GM21717 (cell line): Measurements from ENCODE around the gene LTBP2.

Source experiments
- ATAC-seq: cut with Tn5 transposase; IDR thresholded peaks from one replicate; pipeline ENCODE4 v1.9.1; 2021; ENCODE audit warnings: mild to moderate bottlenecking, moderate library complexity; ENCODE audit not compliant: unreplicated experiment

Gene LTBP2

DNA sequence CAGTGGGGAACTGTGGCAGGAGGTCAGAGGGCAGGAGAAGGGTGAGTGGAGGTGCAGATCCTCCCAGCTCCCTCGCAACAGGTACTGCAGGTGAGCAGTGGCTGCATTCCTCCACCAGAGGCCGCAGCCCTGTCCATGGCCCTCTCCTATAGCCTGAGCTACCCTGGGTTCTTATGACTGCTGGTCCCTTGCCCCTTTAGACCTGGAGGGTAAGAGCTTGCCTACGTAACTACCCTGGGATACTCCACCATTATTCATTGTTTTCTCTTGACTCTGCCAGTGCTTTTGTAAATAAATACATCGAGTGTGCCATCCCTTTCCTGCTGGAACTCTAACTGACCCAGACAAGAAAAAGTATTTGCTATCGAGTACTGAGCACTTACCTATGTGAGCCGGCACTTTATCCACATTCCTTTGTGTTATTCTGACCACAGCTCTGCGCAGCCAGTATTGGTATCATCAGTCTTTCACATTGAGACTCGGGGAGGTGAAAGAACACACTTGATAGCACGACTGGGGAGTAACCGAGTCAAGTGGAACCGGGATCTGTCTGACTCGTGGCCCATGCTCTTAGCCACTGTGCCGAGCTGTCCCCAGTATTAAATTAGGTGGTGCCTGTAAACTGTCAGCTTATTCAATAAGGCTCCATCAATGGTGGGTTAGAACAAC is 38.5 kb downstream of the LTBP2 start:
- ATAC-seq: no peak

DNA sequence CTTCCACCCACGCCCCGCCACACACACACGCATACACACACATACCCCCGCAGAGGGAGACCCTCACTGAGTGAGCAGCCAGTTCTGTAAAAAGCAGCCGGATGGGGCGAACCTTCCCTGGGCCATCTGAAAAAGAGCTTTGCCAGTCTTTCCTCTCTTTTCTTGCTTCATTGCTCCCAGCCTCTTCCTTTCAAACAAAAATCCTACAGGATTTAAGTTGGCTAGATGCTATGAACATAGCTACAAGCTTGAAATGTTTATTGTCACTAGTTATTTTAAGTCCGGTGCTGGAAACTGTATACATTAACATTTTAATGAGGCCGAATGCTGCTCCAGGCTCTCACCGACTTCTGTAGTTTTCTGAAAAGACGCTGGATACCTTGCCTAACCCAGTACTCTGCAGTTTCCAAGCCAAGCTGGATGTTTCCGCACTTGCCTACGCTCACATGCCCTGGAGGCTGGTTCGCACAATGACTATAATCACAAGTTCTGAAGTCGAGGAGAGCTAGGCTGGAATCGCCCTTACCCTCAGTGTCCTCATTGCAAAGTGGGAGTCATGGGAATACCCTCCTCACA is 39.2 kb downstream of the LTBP2 start:
- ATAC-seq: no peak

DNA sequence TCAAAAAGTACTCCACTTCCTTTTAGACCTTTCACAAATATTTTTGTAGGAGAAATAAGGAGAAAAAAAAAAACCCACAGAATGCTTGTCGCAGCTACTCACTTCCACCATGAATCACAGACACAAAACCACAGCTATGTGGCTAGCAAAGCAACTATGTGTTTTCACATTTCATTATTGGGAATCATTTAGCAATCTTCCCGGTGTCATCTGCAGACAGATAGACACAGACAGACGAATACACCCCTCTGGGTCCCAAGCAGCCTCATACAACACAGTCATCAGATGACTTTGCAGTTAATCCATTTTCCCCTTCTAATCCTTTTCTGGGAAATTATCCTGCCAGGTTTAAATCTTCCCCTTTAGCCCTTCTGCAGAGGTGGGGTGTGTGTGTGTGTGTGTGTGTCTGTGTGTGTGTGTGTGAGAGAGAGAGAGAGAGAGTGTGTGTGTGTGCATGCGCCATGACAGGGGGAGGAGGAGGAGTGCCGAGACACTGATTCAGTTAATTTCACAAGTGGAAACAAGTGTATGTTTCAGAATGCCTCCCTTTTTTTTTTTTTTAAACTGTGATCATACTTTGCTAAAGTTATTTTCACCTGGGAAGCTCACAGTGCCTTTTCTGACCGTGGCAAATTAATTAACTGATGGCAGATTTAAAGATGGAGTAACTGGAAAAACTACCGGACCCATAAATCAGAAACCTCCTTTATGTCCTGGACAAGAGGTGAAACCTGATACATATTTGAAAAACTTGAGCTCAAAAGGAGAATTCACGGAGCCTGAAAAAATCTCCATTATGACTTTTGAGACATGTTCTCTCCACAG is 39.9 kb downstream of the LTBP2 start:
- ATAC-seq: no peak

DNA sequence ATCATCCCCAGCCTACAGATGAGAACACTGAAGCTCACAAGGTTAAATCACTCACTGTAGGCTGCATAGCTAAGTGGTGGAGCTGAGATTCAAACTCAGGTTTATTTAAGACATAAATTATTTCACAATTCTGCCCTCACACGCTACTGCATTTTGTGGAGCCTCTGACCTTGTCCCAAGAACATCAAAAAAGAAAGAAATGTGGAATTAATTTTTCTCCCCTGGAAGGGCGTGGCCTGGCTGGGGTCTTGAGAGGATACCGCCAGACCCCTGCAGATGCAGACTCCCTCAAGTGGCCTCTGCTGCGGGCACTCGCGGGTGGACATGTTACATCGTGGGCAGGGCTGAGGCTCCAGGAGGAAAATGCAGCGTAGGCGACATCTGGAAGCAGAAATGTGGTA is 40.6 kb downstream of the LTBP2 start:
- ATAC-seq: no peak

DNA sequence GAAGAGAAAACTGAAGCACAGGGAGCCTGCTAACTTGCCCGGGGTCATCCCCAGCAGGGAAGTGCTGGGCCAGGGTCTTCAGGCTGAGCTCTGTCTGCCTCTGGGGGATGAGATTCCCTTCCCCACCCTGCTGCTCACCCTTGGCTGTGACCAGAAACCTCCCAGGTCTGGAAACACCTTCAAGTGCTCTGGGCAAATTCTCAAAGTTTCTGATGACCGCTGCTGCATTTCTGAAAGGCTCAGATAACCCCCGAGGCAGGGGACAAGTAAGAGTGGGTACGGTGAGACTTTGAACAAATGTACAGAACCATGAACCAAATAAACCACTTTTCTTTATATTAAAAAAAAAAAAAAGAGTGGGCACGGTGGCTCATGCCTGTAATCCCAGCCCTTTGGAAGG is 41.3 kb downstream of the LTBP2 start:
- ATAC-seq: no peak

DNA sequence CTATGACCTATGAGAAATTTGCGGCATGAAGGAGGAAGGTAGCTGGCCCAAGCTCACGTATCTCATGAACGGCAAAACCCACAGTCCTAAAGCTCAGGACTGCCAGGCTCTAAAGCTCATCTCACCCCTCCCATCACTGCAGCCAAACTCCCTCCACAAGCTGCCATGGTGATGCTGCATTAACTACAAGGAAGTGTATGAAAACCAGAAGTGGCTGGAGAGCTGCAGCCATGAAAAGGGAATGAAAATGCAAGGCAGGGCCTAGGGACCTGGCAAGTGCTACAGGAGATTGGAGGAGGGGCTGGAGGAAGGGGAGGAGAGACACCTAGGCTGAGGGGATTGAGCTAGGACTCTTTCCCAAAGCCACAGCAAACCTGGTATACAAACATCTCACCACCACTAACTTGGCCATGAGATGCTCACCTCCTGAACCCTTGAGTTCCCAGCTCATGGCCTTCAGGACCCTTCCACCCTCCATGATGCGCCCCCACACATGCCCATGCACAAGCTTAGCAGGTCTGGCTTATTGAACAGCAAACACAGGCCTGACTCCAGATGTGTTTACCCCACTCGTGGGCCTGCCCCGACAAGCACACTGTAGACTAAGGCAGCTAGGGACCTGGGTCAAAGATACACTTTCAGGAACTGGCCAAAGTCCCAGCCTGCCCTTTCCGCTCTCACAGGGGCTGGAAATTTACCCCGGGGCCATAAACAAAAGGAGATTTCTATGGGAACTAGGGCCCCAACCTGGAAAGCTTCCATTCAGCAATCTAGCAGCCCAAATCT is 42.0 kb downstream of the LTBP2 start:
- ATAC-seq: no peak

DNA sequence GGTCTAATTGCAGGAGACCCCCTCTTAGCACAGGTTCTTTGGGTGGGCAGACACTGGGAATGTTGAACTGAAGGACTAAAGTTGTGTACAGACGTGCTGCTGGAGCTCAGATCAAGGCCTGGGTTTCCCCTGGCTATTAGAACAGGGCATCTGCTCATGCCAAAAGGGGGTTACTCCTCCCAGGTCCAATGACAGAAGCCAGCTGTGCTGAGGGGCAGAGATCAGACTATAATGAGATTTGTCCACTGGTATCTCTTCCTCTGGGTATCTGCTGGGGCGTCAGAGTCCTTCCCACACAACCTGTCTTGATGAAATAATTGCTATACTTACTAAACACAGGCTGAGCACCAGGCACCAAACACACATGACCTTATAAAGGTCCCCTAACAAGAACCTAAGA is 42.6 kb downstream of the LTBP2 start:
- no peak for ATAC-seq

DNA sequence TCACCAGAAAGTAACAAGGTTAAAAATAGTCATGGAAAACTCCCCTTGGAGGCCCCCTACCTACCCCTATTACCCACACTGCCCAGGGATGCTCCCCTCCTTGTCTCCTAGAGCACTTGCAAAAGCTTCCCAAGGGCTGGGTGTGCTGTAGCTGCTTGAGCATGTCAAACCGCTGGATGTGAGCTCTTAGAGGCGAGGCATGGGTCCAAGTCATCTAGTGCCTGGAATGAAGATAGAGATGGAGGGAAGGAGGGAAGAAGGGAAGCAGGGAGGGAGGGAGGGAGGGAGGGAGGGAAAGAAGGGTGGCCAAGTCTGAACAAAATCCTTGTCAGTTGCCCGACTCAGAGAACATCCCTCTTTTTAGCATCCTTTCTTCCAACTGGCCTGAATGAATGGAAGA is 43.1 kb downstream of the LTBP2 start:
- ATAC-seq: no peak

DNA sequence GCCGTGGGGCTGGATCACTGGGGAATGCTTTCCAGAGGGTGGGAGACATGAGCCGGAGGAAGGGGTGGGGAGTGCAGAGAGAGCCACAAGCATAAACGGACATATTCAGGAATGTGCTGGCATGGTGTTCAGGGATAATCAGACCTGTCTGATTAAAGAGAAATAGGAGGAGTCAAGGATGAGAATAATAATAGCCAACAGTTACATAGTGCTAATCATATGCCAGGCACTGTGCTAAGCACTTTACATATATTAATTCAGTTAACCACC is 43.7 kb downstream of the LTBP2 start:
- no peak for ATAC-seq

DNA sequence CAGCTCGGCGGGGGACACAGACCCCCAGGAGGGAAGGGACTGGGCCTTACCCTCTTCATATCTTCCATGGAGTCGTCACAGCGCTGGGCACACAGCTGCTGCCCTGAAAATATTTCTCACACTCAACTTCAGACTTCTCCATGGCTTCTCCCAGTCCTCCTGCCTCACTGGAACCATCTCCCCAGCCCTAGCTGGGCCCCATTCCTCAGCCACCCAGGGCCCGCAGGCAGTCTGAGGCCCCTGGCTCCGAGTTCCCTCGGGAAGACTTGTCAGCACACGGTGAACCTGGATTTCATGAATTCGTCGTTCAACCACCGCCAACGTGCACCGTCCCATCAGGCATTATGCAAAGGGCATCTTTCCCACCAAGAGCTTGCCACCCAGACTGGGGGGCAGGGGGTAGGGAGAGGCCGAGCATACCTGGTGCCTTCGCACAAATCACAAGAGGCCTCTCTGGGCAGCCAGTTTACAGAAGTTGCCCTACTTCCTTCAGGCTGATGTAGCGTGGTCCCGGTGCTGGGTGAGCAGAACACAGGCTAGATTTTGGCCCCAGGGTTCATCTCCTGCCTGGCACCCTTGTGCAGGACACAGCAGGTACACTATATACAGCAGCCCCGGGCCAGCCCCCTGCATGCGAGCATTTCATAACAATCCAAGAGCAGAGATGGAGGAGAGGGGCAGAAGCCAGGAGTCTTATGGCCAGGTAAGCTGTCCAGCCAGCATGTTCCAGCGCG is 44.2 kb downstream of the LTBP2 start:
- no peak for ATAC-seq

DNA sequence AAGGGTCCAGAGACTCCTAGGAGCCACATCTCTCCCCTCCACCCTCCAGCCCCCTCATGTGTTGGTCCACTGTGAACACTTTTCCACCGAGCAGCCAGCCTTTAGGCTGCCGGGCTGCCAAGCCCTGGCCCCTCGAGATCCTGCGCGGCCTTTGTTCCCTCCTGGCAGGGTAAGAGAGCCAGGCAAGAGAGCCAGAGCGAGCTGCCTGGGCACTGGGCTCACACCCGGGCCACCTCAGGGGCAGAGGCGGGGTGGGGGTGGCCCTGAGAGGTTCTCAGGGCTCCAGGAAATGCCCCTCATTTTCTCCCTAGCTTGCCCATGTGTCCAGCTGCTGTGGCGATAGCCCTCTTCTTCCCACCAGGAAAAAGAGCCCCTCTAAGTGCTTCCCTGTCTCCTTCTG is 44.8 kb downstream of the LTBP2 start:
- no peak for ATAC-seq

DNA sequence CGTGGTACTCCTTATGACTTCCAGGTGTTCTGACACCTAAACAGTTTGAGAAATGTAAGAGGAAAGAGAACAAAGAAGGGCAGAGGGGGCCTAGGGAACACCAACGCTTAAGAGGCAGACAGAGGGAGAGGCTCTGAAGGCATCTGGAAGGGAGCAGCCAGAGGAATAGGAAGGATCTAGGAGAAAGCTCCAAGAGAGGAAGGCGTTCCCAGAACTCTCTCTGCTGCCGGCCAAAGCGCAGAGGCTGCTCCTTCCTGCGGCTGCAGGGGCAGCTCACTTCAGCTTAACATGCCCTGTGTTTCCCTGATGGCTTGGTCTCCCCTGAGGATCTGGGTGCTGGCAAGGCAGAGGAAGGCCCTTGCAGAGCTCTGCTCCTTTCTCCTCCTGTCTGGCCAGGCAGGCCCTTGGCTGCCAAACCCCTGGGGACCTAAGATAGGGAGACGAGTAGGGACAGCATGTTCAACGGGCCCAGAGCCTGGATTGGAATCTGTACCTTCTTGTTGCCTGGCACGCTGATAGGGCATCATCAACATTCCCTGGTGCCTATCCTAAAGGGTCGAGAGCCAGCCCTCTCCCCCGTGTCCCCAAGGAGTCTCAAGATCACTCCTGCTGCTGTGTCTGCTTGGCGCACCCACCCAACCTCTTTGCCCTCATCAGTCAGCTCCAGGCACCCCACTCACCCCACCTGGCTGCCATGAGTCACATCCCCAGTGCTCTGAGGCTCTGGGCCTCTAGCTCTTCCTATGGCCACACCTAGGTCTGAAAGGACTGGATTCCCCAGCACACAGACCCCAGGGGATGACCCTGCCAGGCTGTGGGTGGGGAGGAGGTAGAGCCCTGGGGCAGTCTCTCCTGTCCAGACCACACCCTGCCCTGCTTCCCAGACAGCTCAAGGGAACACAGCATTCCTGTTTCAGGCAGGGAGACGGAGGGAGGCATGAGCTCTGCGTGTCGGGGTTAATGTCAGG is 45.6 kb downstream of the LTBP2 start:
- no peak for ATAC-seq

DNA sequence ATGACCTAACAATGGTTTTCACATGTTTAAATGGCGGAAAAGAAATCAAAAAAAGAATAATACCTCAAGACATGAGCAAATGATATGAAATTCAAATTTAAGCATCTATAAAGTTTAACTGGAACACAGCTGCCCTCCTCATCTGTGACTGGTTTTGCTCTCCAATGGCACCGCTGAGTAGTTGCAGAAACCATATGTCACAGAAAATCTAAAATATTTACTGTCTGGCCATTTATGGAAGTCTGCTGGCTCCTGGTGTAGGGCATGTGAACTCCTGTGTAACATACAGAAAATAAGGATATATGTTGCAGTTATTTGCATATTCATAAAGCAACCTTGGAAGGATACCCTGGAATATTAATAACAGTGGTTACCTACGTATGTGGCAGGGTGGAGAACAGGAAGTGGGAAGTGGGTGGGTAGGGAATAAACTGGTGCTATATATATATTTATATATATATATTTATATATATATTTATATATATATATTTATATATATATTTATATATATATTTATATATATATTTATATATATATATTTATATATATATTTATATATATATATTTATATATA is 48.4 kb downstream of the LTBP2 start:
- no peak for ATAC-seq

DNA sequence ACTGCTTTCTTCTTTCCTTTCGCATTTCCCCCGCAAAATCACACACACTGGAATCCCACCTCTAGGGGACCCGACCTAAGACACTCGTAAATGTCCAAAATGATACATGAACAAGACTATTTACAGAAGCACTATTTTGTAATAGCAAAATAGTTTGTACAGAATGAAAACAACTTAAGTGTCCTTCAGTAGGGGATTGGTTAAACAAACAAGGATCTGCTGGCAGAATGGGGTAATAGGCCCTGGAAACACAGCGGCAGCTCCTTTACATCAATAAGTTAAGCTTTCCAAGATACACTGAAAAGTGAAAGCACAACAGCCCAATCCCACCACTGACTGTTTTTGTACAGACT is 48.8 kb downstream of the LTBP2 start:
- no peak for ATAC-seq

DNA sequence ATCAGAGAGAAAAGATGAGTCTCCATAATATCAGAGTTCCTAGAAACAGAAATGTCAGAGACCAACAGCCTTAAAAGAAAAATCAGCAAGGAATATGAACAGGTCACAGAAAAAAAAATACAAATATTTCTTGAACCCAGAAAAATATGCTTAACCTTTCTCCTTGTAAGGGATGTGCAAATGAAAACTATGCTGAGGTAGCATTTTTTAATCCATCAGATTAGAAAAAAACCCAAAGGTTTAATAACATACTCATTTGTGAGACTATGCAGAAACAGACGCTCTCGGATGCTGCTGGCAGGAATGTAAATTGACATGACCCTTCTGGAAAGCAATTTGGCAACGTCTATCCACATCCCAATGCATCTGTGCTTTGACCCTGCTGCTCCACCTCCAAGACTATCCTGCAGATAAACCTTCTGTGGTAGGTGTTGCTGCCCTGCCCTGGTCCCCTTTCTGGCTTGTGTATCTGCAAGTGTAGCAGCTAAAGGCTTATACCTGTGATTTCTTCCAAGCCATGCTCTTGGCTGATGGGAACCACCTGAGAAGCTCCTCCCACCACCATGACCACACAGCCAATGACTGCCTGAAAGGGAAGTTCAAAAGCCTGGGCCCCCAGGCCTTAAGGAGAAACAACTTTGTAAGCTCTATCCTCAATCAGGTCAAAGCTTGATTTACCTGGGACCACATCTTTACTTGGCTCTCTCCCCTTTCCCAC is 49.4 kb downstream of the LTBP2 start:
- no peak for ATAC-seq

DNA sequence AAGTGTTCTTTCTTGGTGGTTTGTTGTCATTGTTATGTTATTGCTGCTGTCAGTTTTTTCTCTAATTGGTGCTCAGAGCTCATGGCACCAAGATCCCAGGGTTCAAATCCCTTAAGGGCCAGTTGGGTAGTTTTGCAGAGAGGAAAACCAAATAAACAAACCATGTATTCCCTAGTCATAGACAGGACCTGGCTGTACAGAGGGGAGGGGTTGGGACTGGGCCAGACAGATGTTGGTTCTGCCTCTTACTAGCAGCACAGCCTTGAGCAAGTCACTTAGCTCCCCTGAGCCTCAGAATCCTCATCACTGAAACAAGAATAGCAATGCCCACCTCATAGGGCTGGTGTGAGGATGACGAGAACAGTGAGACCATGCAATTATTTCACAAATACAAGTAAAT is 53.4 kb downstream of the LTBP2 start:
- no peak for ATAC-seq

DNA sequence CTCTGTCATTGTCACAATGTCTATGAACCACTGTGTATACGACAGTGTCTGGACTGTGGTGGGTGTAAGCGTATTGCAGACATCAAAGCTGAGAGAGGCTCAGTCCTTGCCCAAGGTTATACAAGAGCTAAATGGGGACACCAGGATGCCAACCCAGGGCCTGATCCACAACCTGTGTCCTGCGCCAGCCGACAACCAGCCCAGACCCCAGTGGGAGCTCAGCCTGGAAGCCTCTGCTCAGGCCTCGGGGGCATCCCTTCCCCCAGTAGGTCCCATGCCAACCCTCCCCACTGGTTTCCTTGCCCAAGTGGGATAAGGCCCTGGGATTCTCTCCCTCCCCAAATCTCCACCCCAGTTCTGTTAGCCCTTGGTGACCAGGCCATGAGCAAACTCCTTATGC is 54.3 kb downstream of the LTBP2 start:
- no peak for ATAC-seq

DNA sequence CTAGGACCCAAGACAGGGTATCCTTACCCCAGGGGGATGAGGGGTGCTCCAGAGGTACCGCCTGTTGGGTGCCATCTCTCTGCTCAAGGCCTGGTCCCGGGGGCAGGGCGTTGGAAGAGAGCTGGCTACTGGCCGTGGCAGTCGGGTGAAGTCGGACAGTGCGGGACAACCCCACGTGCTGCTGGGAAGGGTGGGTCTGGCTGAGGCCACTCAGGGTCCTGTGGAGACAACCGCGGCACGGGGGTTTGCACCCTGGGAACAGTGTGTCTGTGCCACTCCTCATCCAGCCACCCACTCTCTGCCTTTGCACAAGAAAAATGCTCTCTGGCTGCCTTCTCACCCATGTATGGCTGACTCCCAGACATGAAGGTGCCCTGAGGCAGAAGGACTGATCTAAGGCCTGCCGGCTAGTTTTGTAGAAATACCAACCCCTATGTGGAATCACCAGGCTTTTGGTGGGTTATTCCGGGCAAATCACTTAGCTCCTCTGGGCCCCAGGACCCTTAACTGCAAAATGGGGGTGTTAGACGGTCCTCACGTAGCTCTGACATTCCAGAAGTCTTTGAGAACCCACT is 56.5 kb downstream of the LTBP2 start:
- no peak for ATAC-seq
